Activated CD4-positive, CD25-positive, alpha-beta regulatory T cell treated with anti-CD3 and anti-CD28 coated beads, Interleukin-2, amount 50 U/mL, for 16 hours (primary cell): Measurements from ENCODE around the gene NDUFB4.
"Not testable (repeated sequence)": the region's sequence is repeated elsewhere in the genome, so short reads cannot be mapped to it uniquely, and the experiment has no call there.

Experiments
- DNase-seq: peaks from one replicate; pipeline ENCODE4 v3.0.0-alpha.2; 2020; ENCODE audit warnings: low read depth, low spot score

Gene NDUFB4

GRCh38 chr3:120569222-120570057 is 26.7 kb upstream of the NDUFB4 start:
- no peak for DNase-seq

GRCh38 chr3:120572027-120572426 is 24.1 kb upstream of the NDUFB4 start:
- DNase-seq = no peak

GRCh38 chr3:120587332-120587975 is 8.7 kb upstream of the NDUFB4 start:
- no peak for DNase-seq

- DNase-seq = no peak
These were observed 384 bp upstream of the NDUFB4 start for GRCh38 chr3:120595788-120596115.

GRCh38 chr3:120596853-120597223 is 702 bp downstream of the NDUFB4 start:
- no peak for DNase-seq

GRCh38 chr3:120597445-120598049 is 1.4 kb downstream of the NDUFB4 start:
- no peak for DNase-seq

GRCh38 chr3:120599211-120599610 is 3.1 kb downstream of the NDUFB4 start:
- no peak for DNase-seq

- DNase-seq = no peak
These were observed 5.4 kb downstream of the NDUFB4 start for GRCh38 chr3:120601554-120601953.

GRCh38 chr3:120602682-120603081 is 6.5 kb downstream of the NDUFB4 start:
- DNase-seq = no peak

GRCh38 chr3:120604382-120604781 is 8.2 kb downstream of the NDUFB4 start:
- DNase-seq = no peak

GRCh38 chr3:120604784-120605183 is 8.6 kb downstream of the NDUFB4 start:
- DNase-seq = no peak

GRCh38 chr3:120608506-120608905 is 12.4 kb downstream of the NDUFB4 start:
- DNase-seq = no peak

GRCh38 chr3:120614765-120615164 is 18.6 kb downstream of the NDUFB4 start:
- no peak for DNase-seq

GRCh38 chr3:120615847-120616609 is 19.9 kb downstream of the NDUFB4 start:
- DNase-seq = no peak

GRCh38 chr3:120616745-120617144 is 20.6 kb downstream of the NDUFB4 start:
- DNase-seq = not testable (repeated sequence)

GRCh38 chr3:120622457-120622856 is 26.3 kb downstream of the NDUFB4 start:
- no peak for DNase-seq

- DNase-seq = no peak
These were observed 27.0 kb downstream of the NDUFB4 start for GRCh38 chr3:120622870-120623726.

- no peak for DNase-seq
These were observed 27.6 kb downstream of the NDUFB4 start for GRCh38 chr3:120623727-120624093.

- no peak for DNase-seq
These were observed 29.0 kb downstream of the NDUFB4 start for GRCh38 chr3:120625159-120625586.

GRCh38 chr3:120634539-120634938 is 38.4 kb downstream of the NDUFB4 start:
- DNase-seq = no peak

GRCh38 chr3:120636795-120637401 is 40.8 kb downstream of the NDUFB4 start:
- DNase-seq = no peak
